Activated naive CD8-positive, alpha-beta T cell treated with anti-CD3 and anti-CD28 coated beads, Interleukin-2, amount 10 ng/mL, durations not matched to agents 7 days and 5 days (primary cell): ENCODE data around the gene LRP2. TPM values are rescaled to one million over a fixed set of nuclear protein-coding genes. Genes with fewer than 3 reads are reported as not detected.

Experiments used
- ATAC-seq: fragments of 150-1000 bp; cut with Tn5 transposase; one replicate; pipeline ENCODE4 v1.10.0; 2021; ENCODE audit warnings: low read depth, moderate library complexity
- POLR2A ChIA-PET: fragments of 350-600 bp; sonication (Branson Sonifier 250); formaldehyde crosslinking; loops from one replicate; lab custom pipeline; 2021; ENCODE audit warnings: antibody characterized with exemption; lab: Charles Lee
- DNase-seq: peaks from one replicate; pipeline ENCODE4 v3.0.0; 2021
- H3K27ac Mint-ChIP-seq: one replicate; pipeline ENCODE4 v1.8.0; 2022; ENCODE audit warnings: mild to moderate bottlenecking, mixed read lengths
- H3K27me3 Mint-ChIP-seq: one replicate; pipeline ENCODE4 v1.8.0; 2022; ENCODE audit warnings: mild to moderate bottlenecking, moderate library complexity, mixed read lengths
- H3K36me3 Mint-ChIP-seq: one replicate; pipeline ENCODE4 v1.8.0; 2021; ENCODE audit warnings: mild to moderate bottlenecking, mixed read lengths
- H3K4me1 Mint-ChIP-seq: one replicate; pipeline ENCODE4 v1.8.0; 2021; ENCODE audit warnings: mixed read lengths
- H3K4me3 Mint-ChIP-seq: one replicate; pipeline ENCODE4 v1.8.0; 2022; ENCODE audit warnings: mild to moderate bottlenecking, moderate library complexity, mixed read lengths
- H3K9me3 Mint-ChIP-seq: one replicate; pipeline ENCODE4 v1.8.0; 2021; ENCODE audit warnings: mixed read lengths
- total RNA-seq, 2 experiments: library from RNA; stranded (reverse); gene quantifications; one replicate each; pipeline ENCODE4 v1.2.3, GENCODE V29; 2021

LRP2 gene
- total RNA-seq, 2 experiments from 2014 or later: 0.40 to 0.47 TPM

DNA sequence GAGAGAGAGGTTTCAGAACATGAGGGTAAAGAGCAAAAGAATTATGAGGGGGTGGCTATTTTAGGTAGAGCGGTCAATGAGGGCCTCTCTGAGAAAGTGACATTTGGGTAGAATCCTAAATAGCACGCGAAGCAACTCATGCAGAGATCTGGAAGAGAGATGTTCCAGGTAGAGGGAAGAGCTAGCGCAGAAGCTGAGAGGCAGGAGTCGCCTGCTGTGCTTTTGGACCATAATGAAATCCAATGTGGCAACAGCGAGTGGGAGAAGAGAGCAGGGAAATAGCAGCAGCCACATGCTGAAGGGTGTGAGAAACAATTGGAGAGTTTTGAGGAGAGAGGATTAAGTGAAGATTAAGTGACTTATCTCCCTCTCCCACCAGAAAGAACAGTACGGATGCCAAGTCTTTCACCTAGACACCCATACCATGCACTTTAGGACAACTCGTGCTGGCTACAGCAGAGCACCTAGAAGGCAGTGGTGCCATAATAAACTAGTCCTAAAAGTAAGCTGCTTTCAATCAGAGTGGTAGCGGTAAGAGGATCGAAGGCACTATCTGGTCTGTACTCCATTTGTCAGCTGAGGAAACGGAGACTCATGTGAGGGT lies 129.7 kb downstream of the LRP2 start:
- no peaks in the 10 kb centered on the region for H3K36me3 Mint-ChIP-seq
- H3K27ac Mint-ChIP-seq: no peak overlapping the region
- H3K4me3 Mint-ChIP-seq: no peak overlapping the region
- DNase-seq: no peak
- H3K27me3 Mint-ChIP-seq: peaks cover 23% of the 10 kb centered on the region
- POLR2A ChIA-PET: no interaction called here
- H3K9me3 Mint-ChIP-seq: no peaks in the 10 kb centered on the region
- peaks cover 4% of the 10 kb centered on the region for H3K4me1 Mint-ChIP-seq
- no peak for ATAC-seq

DNA sequence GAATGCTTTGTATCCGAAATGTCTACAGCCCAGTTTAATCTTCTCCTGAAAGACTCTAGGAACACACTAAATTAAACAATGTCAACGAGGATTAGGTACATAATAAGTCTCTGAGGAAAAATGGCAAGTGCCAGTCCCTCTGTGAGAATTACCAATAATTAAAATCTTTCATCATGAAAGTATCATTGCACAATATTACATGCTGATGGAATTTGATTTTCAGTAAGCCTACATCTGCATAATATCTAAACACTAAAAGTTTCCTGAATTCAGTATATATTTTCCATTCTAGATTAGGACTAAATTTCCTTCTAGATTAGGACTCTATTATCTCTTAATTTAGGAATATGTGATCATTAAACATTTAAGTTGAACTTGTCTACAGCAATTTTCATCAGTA lies 132.1 kb downstream of the LRP2 start:
- no peak for DNase-seq
- no peak overlapping the region for H3K4me3 Mint-ChIP-seq
- H3K27me3 Mint-ChIP-seq: peaks cover 23% of the 10 kb centered on the region
- POLR2A ChIA-PET: no interaction called here
- H3K27ac Mint-ChIP-seq: no peak overlapping the region
- no peak for ATAC-seq
- H3K9me3 Mint-ChIP-seq: no peaks in the 10 kb centered on the region
- H3K4me1 Mint-ChIP-seq: peaks cover 3% of the 10 kb centered on the region
- H3K36me3 Mint-ChIP-seq: no peaks in the 10 kb centered on the region

DNA sequence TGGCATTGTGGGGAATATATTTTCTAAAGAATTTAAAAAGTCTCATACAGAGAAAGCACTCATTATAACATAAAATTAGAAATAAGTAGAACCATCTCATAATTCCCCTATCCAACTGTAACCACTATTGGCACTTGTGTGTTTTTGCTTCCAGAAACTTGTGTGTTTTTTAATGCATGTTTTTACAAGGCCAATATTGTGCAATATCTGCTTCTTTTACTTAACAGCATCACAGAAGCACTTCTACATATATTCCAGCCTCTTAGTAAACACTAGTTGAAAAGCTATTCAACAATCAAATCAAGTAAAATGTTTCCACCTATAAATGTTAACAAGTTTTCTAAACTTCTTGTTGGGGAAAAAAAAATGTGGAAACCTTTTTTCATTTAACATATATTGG lies 132.7 kb downstream of the LRP2 start:
- H3K27me3 Mint-ChIP-seq: peaks cover 23% of the 10 kb centered on the region
- ATAC-seq (no peak), DNase-seq (no peak)
- no peaks in the 10 kb centered on the region for H3K9me3 Mint-ChIP-seq
- POLR2A ChIA-PET: no interaction called here
- H3K27ac Mint-ChIP-seq: no peak overlapping the region
- peaks cover 3% of the 10 kb centered on the region for H3K4me1 Mint-ChIP-seq
- no peak overlapping the region for H3K4me3 Mint-ChIP-seq
- H3K36me3 Mint-ChIP-seq: no peaks in the 10 kb centered on the region

DNA sequence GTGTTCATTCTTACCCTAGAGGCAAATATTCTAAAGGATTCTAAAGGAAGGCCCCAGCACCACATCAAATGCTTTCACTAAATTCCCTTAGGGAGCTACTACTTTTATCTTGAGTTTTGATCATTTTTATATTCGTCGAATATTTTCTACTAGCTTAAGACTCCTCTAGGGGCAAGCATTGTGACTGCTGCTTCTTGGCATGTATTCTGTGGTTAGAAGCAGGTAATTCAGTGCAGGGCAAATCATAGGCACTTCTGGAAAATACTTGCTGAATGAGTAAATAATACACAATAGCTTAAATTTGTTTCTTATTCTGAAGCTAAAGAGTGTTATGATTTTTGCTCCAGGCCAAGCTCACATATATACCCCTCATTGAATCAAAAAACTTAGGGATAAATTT lies 136.4 kb downstream of the LRP2 start:
- ATAC-seq (no peak), DNase-seq (no peak)
- Mint-ChIP-seq H3K27me3 (peaks cover 10% of the 10 kb centered on the region), H3K27ac (no peak overlapping the region), H3K9me3 (no peaks in the 10 kb centered on the region), H3K36me3 (no peaks in the 10 kb centered on the region), H3K4me3 (no peak overlapping the region), H3K4me1 (peaks cover 6% of the 10 kb centered on the region)
- POLR2A ChIA-PET: no interaction called here

DNA sequence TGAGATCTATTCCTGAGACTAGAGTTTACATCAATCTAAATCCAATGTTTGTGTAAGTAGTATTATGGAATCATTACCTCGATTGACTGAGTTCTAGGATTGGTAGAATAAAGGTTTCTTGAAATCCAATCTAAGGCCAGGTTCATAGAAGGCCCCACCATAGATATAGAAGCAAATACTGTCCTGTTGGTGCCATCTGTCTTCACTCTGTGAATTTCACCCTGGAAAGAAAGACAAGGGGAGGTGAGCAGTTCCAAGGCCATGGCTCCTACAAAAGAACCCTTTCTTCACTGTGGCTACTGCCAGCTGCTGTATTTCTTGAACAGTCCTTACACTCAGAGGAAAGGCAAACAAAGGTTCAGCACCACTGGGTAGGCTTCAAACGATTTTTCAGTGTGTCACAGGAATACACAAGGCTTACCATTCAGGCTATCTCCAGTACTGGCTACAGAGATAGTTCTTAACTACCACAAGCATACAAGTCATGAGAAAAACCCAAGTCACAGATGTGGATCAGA lies 137.0 kb downstream of the LRP2 start:
- no peak for ATAC-seq
- Mint-ChIP-seq H3K4me3 (no peak overlapping the region), H3K4me1 (peaks cover 6% of the 10 kb centered on the region), H3K27me3 (peaks cover 10% of the 10 kb centered on the region), H3K27ac (no peak overlapping the region), H3K9me3 (no peaks in the 10 kb centered on the region), H3K36me3 (no peaks in the 10 kb centered on the region)
- POLR2A ChIA-PET: no interaction called here
- DNase-seq: no peak

DNA sequence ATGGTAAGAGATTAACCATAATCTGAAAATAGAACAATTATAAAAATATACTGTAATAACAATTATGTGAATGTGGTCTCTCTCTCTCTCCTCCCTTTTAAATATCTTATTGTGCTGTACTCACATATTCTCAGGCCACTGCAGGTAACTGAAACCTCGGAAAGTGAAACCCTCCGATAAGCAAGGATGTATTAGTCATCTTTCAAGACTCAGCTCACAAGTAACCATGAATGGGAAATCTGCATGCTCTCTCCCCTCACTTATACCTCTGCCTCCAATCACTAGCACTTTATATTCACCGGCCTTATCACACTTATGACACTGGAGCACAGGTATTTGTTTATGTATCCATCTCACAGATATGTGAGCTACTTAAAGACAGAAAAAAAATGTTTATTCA lies 139.7 kb downstream of the LRP2 start:
- POLR2A ChIA-PET: interaction anchor here (0.6 kb wide), 1 partner anchor 55 kb away, joined by 3 read pairs; no protein-coding TSS in a partner anchor
- ATAC-seq (peak; percentile 82), DNase-seq (no peak)
- no peaks in the 10 kb centered on the region for H3K9me3 Mint-ChIP-seq
- peaks cover 3% of the 10 kb centered on the region for H3K27me3 Mint-ChIP-seq
- peaks cover 6% of the 10 kb centered on the region for H3K4me1 Mint-ChIP-seq
- no peaks in the 10 kb centered on the region for H3K36me3 Mint-ChIP-seq
- H3K4me3 Mint-ChIP-seq: no peak overlapping the region
- no peak overlapping the region for H3K27ac Mint-ChIP-seq

DNA sequence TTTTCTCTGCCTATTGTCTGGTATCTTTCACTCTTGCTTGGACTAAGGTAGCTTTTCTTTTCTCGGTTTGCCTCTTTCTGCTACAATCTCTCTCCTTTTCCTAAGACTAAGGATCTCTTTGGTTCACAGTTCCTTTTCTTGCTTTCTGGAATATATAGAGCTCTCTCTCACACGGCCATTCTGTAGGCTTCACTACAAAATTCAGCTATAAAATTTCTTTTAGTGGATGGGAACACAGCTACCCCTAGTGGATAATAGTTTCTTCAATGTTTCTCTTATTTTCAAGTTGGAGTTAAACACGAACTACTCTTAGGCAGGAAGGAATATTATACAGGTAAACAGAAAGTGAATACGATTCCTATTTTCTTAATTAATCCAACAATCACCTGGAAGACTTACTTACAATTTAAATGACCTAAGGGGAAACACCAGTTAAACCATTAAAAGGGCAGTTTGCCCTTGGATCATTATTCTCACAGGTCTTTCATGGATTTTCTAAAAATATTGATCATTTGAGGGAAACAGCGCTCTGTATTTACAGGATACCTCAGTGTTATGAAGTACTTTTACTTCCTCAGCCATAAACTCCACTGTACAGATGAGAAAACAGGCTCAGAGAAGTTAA lies 140.5 kb downstream of the LRP2 start:
- DNase-seq (no peak), ATAC-seq (no peak)
- peaks cover 3% of the 10 kb centered on the region for H3K27me3 Mint-ChIP-seq
- POLR2A ChIA-PET: interaction anchor here (0.6 kb wide), 1 partner anchor 56 kb away, joined by 3 read pairs; no protein-coding TSS in a partner anchor
- H3K4me1 Mint-ChIP-seq: peaks cover 6% of the 10 kb centered on the region
- H3K4me3 Mint-ChIP-seq: no peak overlapping the region
- no peak overlapping the region for H3K27ac Mint-ChIP-seq
- no peaks in the 10 kb centered on the region for H3K36me3 Mint-ChIP-seq
- H3K9me3 Mint-ChIP-seq: no peaks in the 10 kb centered on the region

DNA sequence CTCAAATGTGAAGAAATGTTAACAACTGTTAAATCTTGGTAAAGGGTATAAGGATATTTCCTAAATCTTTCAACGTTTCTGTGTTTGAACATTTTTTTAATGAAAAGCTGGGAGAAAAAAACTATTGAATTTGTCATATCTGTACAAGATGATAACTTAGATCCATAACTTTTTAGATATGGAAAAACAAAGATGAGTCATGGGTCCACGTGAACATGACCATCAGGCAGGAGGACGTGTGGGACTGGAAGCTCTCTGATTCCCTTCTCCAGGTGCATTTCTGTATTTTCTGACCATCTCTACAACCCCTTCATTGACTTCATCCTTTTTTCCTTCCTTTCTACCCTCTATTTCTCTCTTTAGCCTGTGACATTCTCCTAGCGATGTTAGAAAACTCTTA lies 151.4 kb downstream of the LRP2 start:
- Mint-ChIP-seq H3K36me3 (no peaks in the 10 kb centered on the region), H3K27me3 (peaks cover 5% of the 10 kb centered on the region), H3K27ac (no peak overlapping the region), H3K4me1 (no peaks in the 10 kb centered on the region), H3K4me3 (no peak overlapping the region), H3K9me3 (no peaks in the 10 kb centered on the region)
- POLR2A ChIA-PET: interaction anchor here (0.6 kb wide), 1 partner anchor 558 kb away, joined by 4 read pairs; no protein-coding TSS in a partner anchor
- DNase-seq: no peak
- ATAC-seq: no peak

DNA sequence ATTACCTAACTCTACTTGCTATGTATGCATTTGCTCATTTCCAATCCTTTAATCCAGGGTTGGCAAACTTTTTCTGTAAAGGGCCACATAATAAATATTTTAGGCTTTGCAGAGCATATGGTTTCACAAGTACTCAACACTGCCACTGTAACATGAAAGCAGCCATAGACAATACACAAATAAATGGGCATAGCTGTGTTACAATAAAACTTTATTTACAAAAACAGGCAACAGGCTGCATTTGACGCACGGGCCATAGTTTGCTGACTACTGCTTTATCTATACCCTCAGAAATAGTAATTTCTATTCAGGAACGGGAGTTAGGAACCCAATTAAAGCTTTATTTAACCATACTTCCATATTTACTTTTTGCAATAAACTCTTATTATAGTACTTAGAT lies 154.3 kb downstream of the LRP2 start:
- DNase-seq (no peak), ATAC-seq (no peak)
- no peak overlapping the region for H3K27ac Mint-ChIP-seq
- H3K36me3 Mint-ChIP-seq: no peaks in the 10 kb centered on the region
- no peaks in the 10 kb centered on the region for H3K9me3 Mint-ChIP-seq
- peaks cover 9% of the 10 kb centered on the region for H3K27me3 Mint-ChIP-seq
- no peaks in the 10 kb centered on the region for H3K4me1 Mint-ChIP-seq
- POLR2A ChIA-PET: no interaction called here
- H3K4me3 Mint-ChIP-seq: no peak overlapping the region

DNA sequence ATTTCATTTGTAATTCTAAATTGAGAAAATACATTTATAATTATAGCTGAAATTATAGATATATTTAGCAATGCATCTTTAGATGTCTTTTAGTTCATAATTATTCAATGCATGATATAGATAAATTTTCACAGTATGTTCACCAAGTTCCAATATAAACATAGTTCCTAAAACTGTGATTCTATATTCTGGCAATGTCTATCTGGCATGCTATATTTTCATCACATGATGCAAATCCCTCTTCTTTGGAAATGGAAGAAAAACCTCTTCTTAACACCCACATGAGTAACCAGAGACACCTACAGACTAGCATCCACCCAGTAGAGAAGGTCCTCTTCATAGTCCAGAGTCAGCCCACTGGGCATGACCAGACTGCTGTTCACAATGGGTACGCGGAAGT lies 157.2 kb downstream of the LRP2 start:
- Mint-ChIP-seq H3K9me3 (no peaks in the 10 kb centered on the region), H3K4me3 (no peak overlapping the region), H3K4me1 (no peaks in the 10 kb centered on the region), H3K36me3 (no peaks in the 10 kb centered on the region), H3K27ac (no peak overlapping the region), H3K27me3 (peaks cover 11% of the 10 kb centered on the region)
- POLR2A ChIA-PET: no interaction called here
- DNase-seq: no peak
- no peak for ATAC-seq

DNA sequence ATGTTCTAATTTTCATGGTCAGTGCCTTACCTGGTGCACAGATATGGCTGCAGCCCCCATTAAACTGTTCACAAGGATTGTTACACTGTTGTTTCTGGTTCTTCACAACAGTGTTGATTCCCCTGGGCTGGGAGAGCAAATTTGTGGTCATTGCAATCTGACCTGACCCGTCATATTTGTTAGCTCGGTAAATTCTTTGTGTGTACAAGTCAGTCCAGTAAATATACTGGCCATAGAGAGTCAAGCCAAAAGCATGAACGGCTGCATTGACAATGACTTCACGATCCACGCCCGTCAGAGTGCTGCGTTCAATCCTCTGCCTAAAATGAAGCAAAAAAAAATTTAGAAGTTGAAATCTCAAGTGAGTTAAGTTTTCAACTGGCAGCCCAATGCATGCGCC lies 158.4 kb downstream of the LRP2 start:
- no peaks in the 10 kb centered on the region for H3K9me3 Mint-ChIP-seq
- DNase-seq (no peak), ATAC-seq (no peak)
- no peaks in the 10 kb centered on the region for H3K36me3 Mint-ChIP-seq
- no peak overlapping the region for H3K27ac Mint-ChIP-seq
- H3K4me3 Mint-ChIP-seq: no peak overlapping the region
- POLR2A ChIA-PET: no interaction called here
- H3K27me3 Mint-ChIP-seq: peaks cover 8% of the 10 kb centered on the region
- H3K4me1 Mint-ChIP-seq: no peaks in the 10 kb centered on the region

DNA sequence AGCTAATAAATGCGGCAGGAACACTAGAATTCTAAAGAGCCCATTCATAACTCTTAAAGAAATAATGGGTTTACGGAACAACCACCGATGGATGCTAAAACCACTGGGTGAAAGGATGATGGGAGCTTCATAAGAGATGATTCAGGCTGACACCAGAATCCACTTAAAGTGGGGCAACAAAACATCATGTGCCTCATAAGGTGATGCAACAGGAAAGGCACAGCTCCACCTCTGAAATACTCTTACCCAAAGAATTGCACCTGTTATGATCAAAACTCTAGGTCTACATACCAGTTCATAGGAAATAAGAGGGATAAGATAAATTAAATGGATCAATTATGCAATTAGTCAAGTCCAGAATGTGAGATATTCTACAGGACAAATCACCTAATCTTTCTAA lies 161.6 kb downstream of the LRP2 start:
- Mint-ChIP-seq H3K27me3 (peaks cover 12% of the 10 kb centered on the region), H3K4me1 (no peaks in the 10 kb centered on the region), H3K27ac (no peak overlapping the region), H3K9me3 (no peaks in the 10 kb centered on the region), H3K4me3 (no peak overlapping the region), H3K36me3 (no peaks in the 10 kb centered on the region)
- DNase-seq (no peak), ATAC-seq (no peak)
- POLR2A ChIA-PET: no interaction called here

DNA sequence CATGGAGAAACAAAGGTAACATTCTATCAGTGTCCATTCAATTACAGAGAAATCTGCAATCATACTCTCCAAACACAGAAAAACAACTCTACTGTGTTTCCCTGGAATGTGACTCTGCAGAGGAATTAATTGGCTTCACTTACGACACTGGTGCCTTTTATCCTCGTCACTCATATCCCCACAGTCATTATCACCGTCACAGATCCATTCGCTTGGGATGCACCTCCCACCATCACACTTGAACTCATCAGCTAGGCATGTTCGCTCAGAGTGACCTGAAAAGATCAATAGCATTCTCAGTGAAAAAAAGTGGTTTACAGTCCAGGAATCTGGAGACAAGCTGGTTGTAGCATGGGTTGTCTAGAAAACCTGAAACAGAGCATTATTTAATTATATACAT lies 168.7 kb downstream of the LRP2 start:
- no peaks in the 10 kb centered on the region for H3K36me3 Mint-ChIP-seq
- H3K4me1 Mint-ChIP-seq: no peaks in the 10 kb centered on the region
- ATAC-seq (no peak), DNase-seq (no peak)
- H3K9me3 Mint-ChIP-seq: no peaks in the 10 kb centered on the region
- peaks cover 21% of the 10 kb centered on the region for H3K27me3 Mint-ChIP-seq
- H3K27ac Mint-ChIP-seq: no peak overlapping the region
- H3K4me3 Mint-ChIP-seq: no peak overlapping the region
- POLR2A ChIA-PET: no interaction called here

DNA sequence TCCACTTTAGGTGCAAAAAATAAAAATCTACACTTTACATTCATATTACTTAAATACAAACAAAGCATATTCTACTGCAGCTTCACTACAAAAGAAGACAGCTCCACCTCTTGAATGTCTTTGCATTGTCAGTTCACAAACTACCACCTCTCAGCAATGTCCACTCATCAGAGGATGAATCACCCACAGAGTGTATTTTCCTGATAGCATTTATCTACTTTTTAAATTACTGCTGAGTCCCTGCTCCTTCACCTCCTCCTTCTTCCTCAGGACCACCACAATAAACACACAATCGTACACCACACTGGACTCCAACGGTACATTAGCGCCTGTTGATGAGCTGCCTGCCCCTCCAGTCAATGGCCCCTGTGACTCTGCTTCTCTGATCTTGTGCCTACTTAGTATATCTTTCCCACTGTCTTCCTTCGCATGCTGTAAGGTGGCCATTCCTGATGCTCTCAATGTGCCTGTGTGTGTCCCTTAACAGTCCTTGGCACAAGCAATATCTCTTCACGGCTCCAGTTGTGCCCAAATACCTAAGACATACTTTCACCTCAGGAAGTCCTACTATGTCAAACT lies 172.0 kb downstream of the LRP2 start:
- H3K4me3 Mint-ChIP-seq: no peak overlapping the region
- POLR2A ChIA-PET: no interaction called here

More for the DNA sequence above, 172.0 kb downstream of the LRP2 start:
- no peaks in the 10 kb centered on the region for H3K9me3 Mint-ChIP-seq
- H3K27me3 Mint-ChIP-seq: peaks cover 20% of the 10 kb centered on the region
- no peak overlapping the region for H3K27ac Mint-ChIP-seq
- ATAC-seq (no peak), DNase-seq (no peak)
- no peaks in the 10 kb centered on the region for H3K36me3 Mint-ChIP-seq
- no peaks in the 10 kb centered on the region for H3K4me1 Mint-ChIP-seq
